ENCODE measurements around the gene DAP.
"Not testable (repeated sequence)": the region's sequence is repeated elsewhere in the genome, so short reads cannot be mapped to it uniquely, and the experiment has no call there.

DAP gene

GRCh38 chr5:10674582-10674981 lies 86.5 kb downstream of the DAP start:
- no peak for FAIRE-seq
- DNase-seq (ENCODE audit: insufficient read length, low spot score), result no peak

- DNase-seq (ENCODE audit: insufficient read length, low spot score) (no peak), FAIRE-seq (no peak)
These were observed 86.9 kb downstream of the DAP start for GRCh38 chr5:10674096-10674495.

- DNase-seq (ENCODE audit: insufficient read length, low spot score) (no peak), FAIRE-seq (no peak)
These were observed 87.6 kb downstream of the DAP start for GRCh38 chr5:10673407-10673806.

GRCh38 chr5:10673017-10673389 lies 88.0 kb downstream of the DAP start:
- FAIRE-seq, result no peak
- no peak for DNase-seq (ENCODE audit: insufficient read length, low spot score)

- FAIRE-seq, result no peak
- DNase-seq (ENCODE audit: insufficient read length, low spot score), result no peak
These were observed 88.7 kb downstream of the DAP start for GRCh38 chr5:10672146-10673016.

- DNase-seq (ENCODE audit: insufficient read length, low spot score) (no peak), FAIRE-seq (no peak)
These were observed 89.7 kb downstream of the DAP start for GRCh38 chr5:10671041-10672008.

- FAIRE-seq, result no peak
These were observed 91.1 kb downstream of the DAP start for GRCh38 chr5:10669983-10670382.

GRCh38 chr5:10668697-10669096 lies 92.3 kb downstream of the DAP start:
- DNase-seq (ENCODE audit: insufficient read length, low spot score) (no peak), FAIRE-seq (no peak)

More at GRCh38 chr5:10669983-10670382, 91.1 kb downstream of the DAP start:
- no peak for DNase-seq (ENCODE audit: insufficient read length, low spot score)

- DNase-seq (ENCODE audit: insufficient read length, low spot score) (no peak), FAIRE-seq (no peak)
These were observed 93.5 kb downstream of the DAP start for GRCh38 chr5:10667431-10668057.

GRCh38 chr5:10666531-10667299 lies 94.3 kb downstream of the DAP start:
- DNase-seq (ENCODE audit: insufficient read length, low spot score) (no peak), FAIRE-seq (no peak)

GRCh38 chr5:10665799-10666198 lies 95.2 kb downstream of the DAP start:
- FAIRE-seq, result no peak
- DNase-seq (ENCODE audit: insufficient read length, low spot score), result no peak

GRCh38 chr5:10664180-10664769 lies 96.8 kb downstream of the DAP start:
- not testable (repeated sequence) for DNase-seq (ENCODE audit: insufficient read length, low spot score); FAIRE-seq

- no peak for DNase-seq (ENCODE audit: insufficient read length, low spot score)
- FAIRE-seq, result no peak
These were observed 97.4 kb downstream of the DAP start for GRCh38 chr5:10663489-10664179.

GRCh38 chr5:10662661-10663488 lies 98.2 kb downstream of the DAP start:
- DNase-seq (ENCODE audit: insufficient read length, low spot score), result no peak
- no peak for FAIRE-seq

GRCh38 chr5:10662083-10662482 lies 99.0 kb downstream of the DAP start:
- DNase-seq (ENCODE audit: insufficient read length, low spot score) (no peak), FAIRE-seq (no peak)

GRCh38 chr5:10661401-10661800 lies 99.6 kb downstream of the DAP start:
- no peak for FAIRE-seq
- no peak for DNase-seq (ENCODE audit: insufficient read length, low spot score)

GRCh38 chr5:10660720-10661387 lies 100.2 kb downstream of the DAP start:
- DNase-seq (ENCODE audit: insufficient read length, low spot score), result no peak
- no peak for FAIRE-seq

GRCh38 chr5:10660135-10660534 lies 100.9 kb downstream of the DAP start:
- FAIRE-seq (no peak), DNase-seq (ENCODE audit: insufficient read length, low spot score) (no peak)
